ENCODE results near the gene SMC3.
A peak's percentile ranks its signal among the peaks of the same experiment; 100 is the strongest.
"Not testable (repeated sequence)": the region's sequence is repeated elsewhere in the genome, so short reads cannot be mapped to it uniquely, and the experiment has no call there.

The SMC3 gene

DNA sequence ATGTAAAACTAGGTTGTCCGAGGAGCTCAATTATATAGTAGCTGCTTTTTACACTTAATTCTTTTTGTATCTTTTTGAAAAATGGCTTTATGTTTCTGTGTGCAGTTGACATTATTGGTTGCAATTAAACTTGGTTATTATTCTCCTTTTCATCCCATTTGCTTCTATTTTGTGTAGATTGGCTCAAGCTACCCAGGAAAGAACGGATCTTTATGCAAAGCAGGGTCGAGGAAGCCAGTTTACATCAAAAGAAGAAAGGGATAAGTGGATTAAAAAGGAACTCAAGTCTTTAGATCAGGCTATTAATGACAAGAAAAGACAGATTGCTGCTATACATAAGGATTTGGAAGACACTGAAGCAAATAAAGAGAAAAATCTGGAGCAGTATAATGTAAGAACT is 16.5 kb downstream of the SMC3 start:
- no peak for DNase-seq
- TF ChIP-seq POLR2A (IDR thresholded peaks at IDR 0.05; ENCODE audit: low read length), result no peak

GRCh38 chr10:110591760-110592159 is 24.3 kb downstream of the SMC3 start:
- TF ChIP-seq GATA1 (IDR thresholded peaks at IDR 0.05; ENCODE audit: low read depth, low read length) (no peak), POLR2A (IDR thresholded peaks at IDR 0.05; ENCODE audit: low read length) (no peak)
- DNase-seq, result no peak

GRCh38 chr10:110597476-110597875 is 30.0 kb downstream of the SMC3 start:
- no peak for DNase-seq
- TF ChIP-seq GATA1 (IDR thresholded peaks at IDR 0.05; ENCODE audit: low read depth, low read length), result no peak
- no peak for TF ChIP-seq POLR2A (IDR thresholded peaks at IDR 0.05; ENCODE audit: low read length)

DNA sequence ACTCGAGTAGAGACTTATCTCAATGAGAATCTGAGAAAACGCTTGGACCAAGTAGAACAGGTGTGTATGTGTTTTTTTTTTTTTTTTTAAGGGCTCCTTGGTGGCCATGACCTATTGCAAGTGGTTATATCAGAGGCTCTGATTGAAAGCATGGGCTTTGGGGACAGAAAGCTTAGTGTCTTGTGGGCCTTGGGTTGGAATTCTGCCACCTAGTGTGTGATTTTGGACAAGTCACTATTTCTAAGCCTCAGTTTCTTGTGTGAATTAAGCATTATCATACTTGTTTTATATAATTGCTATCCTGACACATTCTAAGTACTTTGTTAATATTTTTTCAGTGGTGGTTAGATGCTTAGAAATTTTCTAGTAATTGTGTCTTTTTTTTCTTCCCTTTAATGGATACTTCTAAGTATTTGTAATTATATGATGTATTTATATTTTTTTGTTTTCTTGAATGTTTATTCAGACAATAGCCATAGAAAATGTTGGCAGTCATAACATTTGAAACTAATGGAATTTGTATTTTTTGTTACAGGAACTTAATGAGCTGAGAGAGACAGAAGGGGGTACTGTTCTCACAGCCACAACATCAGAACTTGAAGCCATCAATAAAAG is 33.1 kb downstream of the SMC3 start:
- TF ChIP-seq POLR2A (IDR thresholded peaks at IDR 0.05; ENCODE audit: low read length) (no peak), GATA1 (IDR thresholded peaks at IDR 0.05; ENCODE audit: low read depth, low read length) (no peak)
- peak; percentile 71 to 77 for DNase-seq

- no peak for TF ChIP-seq GATA1 (IDR thresholded peaks at IDR 0.05; ENCODE audit: low read depth, low read length)
- TF ChIP-seq POLR2A (IDR thresholded peaks at IDR 0.05; ENCODE audit: low read length), result no peak
- DNase-seq, result no peak
Observed at GRCh38 chr10:110601581-110601980, 34.1 kb downstream of the SMC3 start.

GRCh38 chr10:110608087-110608486 is 40.6 kb downstream of the SMC3 start:
- TF ChIP-seq GATA1 (IDR thresholded peaks at IDR 0.05; ENCODE audit: low read depth, low read length) (no peak), POLR2A (IDR thresholded peaks at IDR 0.05; ENCODE audit: low read length) (no peak)
- no peak for DNase-seq

- DNase-seq, result peak; percentile 12 to 17
- TF ChIP-seq GATA1 (IDR thresholded peaks at IDR 0.05; ENCODE audit: low read depth, low read length) (no peak), POLR2A (IDR thresholded peaks at IDR 0.05; ENCODE audit: low read length) (no peak)
Observed at GRCh38 chr10:110609605-110610004, 42.1 kb downstream of the SMC3 start.

DNA sequence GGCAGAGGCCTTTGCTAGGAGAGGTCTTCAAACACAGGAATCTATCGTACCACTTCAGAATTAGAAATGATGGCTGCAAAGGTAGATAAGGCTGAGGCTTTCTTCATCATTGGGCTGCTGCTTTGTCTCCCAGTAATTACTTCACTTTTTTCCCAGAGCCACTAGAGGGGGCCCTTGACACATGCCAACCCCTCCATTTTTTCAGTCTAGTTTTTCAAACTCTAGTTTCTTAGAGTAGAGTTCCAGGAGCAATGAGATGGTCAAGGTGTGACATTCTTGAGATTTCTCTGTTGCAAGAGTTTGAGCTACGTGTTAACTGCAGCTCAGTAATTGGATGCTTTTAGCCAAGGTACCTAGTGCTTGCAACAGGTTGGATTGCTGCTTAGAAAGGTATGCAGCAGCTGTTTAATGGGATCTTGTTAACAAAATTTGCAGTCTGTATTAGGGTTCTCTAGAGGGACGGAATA is 42.8 kb downstream of the SMC3 start:
- TF ChIP-seq GATA1 (IDR thresholded peaks at IDR 0.05; ENCODE audit: low read depth, low read length), result no peak
- DNase-seq, result peak; percentile 78 to 83

GRCh38 chr10:110610781-110611180 is 43.3 kb downstream of the SMC3 start:
- DNase-seq, result not testable (repeated sequence)

- no peak for DNase-seq
Observed at GRCh38 chr10:110612087-110612486, 44.6 kb downstream of the SMC3 start.

GRCh38 chr10:110612629-110613028 is 45.1 kb downstream of the SMC3 start:
- TF ChIP-seq GATA1 (IDR thresholded peaks at IDR 0.05; ENCODE audit: low read depth, low read length) (no peak), POLR2A (IDR thresholded peaks at IDR 0.05; ENCODE audit: low read length) (no peak)
- no peak for DNase-seq

More at GRCh38 chr10:110612087-110612486, 44.6 kb downstream of the SMC3 start:
- TF ChIP-seq POLR2A (IDR thresholded peaks at IDR 0.05; ENCODE audit: low read length) (no peak), GATA1 (IDR thresholded peaks at IDR 0.05; ENCODE audit: low read depth, low read length) (no peak)

GRCh38 chr10:110613341-110613995 is 46.0 kb downstream of the SMC3 start:
- DNase-seq, result no peak
- TF ChIP-seq POLR2A (IDR thresholded peaks at IDR 0.05; ENCODE audit: low read length) (no peak), GATA1 (IDR thresholded peaks at IDR 0.05; ENCODE audit: low read depth, low read length) (no peak)

DNA sequence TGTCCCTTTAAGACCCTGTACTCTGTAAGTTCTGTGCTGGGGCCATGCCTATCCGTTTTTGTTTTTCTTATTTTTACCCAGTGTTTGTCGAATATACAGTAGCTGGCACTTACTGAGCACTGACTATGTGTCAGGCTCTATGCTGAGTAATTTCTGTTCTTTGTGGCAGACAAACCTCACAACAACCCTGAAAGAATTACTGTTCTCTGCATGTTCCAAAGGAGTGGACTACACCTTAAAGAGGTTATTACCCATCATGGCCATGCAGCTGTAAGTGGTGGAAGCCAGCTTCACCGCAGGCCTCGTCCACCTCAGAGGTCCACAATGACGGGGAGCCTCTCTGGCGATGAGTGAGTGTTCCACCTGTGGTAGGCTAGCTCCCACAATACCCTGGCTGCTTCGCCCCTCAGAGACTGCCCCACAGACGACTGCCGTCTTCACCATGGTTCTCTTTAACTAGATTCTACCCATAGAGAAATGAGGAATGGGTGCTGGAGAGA is 46.6 kb downstream of the SMC3 start:
- DNase-seq, result no peak
- no peak for TF ChIP-seq POLR2A (IDR thresholded peaks at IDR 0.05; ENCODE audit: low read length)
- no peak for TF ChIP-seq GATA1 (IDR thresholded peaks at IDR 0.05; ENCODE audit: low read depth, low read length)

DNA sequence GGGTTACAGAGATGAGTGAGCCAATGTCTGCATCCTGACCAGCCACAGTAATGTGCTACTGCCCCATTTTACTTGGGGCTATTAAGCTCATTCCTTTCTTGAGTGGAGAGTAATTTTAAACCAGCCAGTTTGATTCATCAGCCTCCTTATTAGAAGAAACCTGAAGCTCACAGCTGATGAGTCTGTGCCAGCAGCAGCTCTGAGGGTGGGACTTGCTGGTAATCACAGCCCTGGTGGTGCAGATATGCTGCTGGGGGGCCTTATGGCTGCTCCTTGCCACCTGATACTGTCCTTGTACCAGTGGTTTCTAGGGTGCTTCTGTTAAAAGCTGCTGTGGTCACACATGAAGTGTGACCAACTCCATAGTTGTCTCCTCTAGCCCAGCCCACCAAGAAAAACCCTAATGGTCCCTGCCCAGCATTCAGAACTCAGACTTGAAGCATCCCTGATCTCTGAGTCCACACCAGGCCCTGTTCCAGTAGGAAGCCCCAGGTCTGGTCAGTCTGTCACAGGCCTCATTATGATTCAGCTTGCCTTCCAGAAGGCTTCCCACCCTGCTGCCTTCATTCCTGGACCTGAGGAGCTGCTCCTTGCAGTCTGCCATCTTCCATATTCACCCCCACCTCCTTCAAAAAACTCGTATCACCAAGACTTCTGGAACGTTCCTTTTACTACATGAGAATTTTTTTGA is 47.7 kb downstream of the SMC3 start:
- TF ChIP-seq GATA1 (IDR thresholded peaks at IDR 0.05; ENCODE audit: low read depth, low read length) (no peak), POLR2A (IDR thresholded peaks at IDR 0.05; ENCODE audit: low read length) (no peak)
- DNase-seq, result no peak

All from erythroblast (primary cell).